Measurements from ENCODE around the gene RTN4RL1.
A peak's percentile ranks its signal among the peaks of the same experiment; 100 is the strongest.

Gene RTN4RL1

GRCh38 chr17:2025220-2025621 is at the start of gene RTN4RL1:
RTN4RL1 (minus strand) TSS chr17:2025334; CDS start chr17:2024865, 469 bp downstream.
- peak; percentile 65 to 70 for DNase-seq

GRCh38 chr17:2074919-2075318 is 49.8 kb upstream of the RTN4RL1 start:
- DNase-seq, result no peak

- peak in 1 of 2 experiments; percentile 17 for DNase-seq
Measured at GRCh38 chr17:2071455-2072281, 46.5 kb upstream of the RTN4RL1 start.

GRCh38 chr17:2071024-2071385 is 45.9 kb upstream of the RTN4RL1 start:
- no peak for DNase-seq

GRCh38 chr17:2070241-2071023 is 45.3 kb upstream of the RTN4RL1 start:
- peak; percentile 81 to 86 for DNase-seq

GRCh38 chr17:2068519-2069051 is 43.5 kb upstream of the RTN4RL1 start:
- DNase-seq, result peak; percentile 58 to 67

- no peak for DNase-seq
Measured at GRCh38 chr17:2068031-2068518, 42.9 kb upstream of the RTN4RL1 start.

- DNase-seq, result no peak
Measured at GRCh38 chr17:2067608-2068024, 42.5 kb upstream of the RTN4RL1 start.

GRCh38 chr17:2067048-2067561 is 42.0 kb upstream of the RTN4RL1 start:
- DNase-seq, result no peak

GRCh38 chr17:2065949-2066400 is 40.8 kb upstream of the RTN4RL1 start:
- no peak for DNase-seq

- DNase-seq, result peak; percentile 83 to 85
Measured at GRCh38 chr17:2064980-2065785, 40.0 kb upstream of the RTN4RL1 start.

GRCh38 chr17:2064520-2064971 is 39.4 kb upstream of the RTN4RL1 start:
- no peak for DNase-seq

GRCh38 chr17:2064147-2064489 is 39.0 kb upstream of the RTN4RL1 start:
- DNase-seq, result no peak

GRCh38 chr17:2063261-2064146 is 38.4 kb upstream of the RTN4RL1 start:
- peak in 1 of 2 experiments; percentile 32 for DNase-seq

- no peak for DNase-seq
Measured at GRCh38 chr17:2062571-2063183, 37.5 kb upstream of the RTN4RL1 start.

GRCh38 chr17:2061441-2061958 is 36.4 kb upstream of the RTN4RL1 start:
- peak in 1 of 2 experiments; percentile 20 for DNase-seq

GRCh38 chr17:2060681-2061440 is 35.7 kb upstream of the RTN4RL1 start:
- peak in 1 of 2 experiments; percentile 24 for DNase-seq

- peak in 1 of 2 experiments; percentile 18 for DNase-seq
Measured at GRCh38 chr17:2060385-2060658, 35.2 kb upstream of the RTN4RL1 start.

- peak in 1 of 2 experiments; percentile 22 for DNase-seq
Measured at GRCh38 chr17:2059547-2060384, 34.6 kb upstream of the RTN4RL1 start.
